Thyroid gland (tissue), 4 donors: ENCODE measurements around the gene POC1A.

Source experiments
- CTCF ChIP-seq, 6 experiments: fragments of 200-600 bp in 3 of 6; fragments of 450-650 bp in 3 of 6; sonication (generic) in 3 of 6; IDR thresholded peaks; one replicate each; pipeline ENCODE4 v1.5.1; 2016 to 2019; ENCODE audit warnings: antibody characterized with exemption in 6 of 6, mild to moderate bottlenecking in 2 of 6, inconsistent platforms in 1 of 6, moderate library complexity in 1 of 6
- POLR2A ChIP-seq, 2 donors: fragments of 450-650 bp; IDR thresholded peaks; one replicate each; pipeline ENCODE4 v1.6.1; 2017; ENCODE audit warnings: antibody characterized with exemption in 2 of 2, mild to moderate bottlenecking in 2 of 2, moderate library complexity in 1 of 2

- TF ChIP-seq POLR2A (IDR thresholded peaks at IDR 0.05) = no peak
- no peak for TF ChIP-seq CTCF (IDR thresholded peaks at IDR 0.05)
Measured at GRCh38 chr3:52194485-52195290, 40.5 kb upstream of the POC1A start.
